GM18519 (cell line): ENCODE results near the gene PIK3C2G.

Experiments used
- ATAC-seq: cut with Tn5 transposase; IDR thresholded peaks from one replicate; pipeline ENCODE4 v1.9.1; 2021; ENCODE audit warnings: mild to moderate bottlenecking, moderate library complexity; ENCODE audit not compliant: unreplicated experiment, low FRiP score

The PIK3C2G gene

GRCh38 chr12:18414671-18415070, 153.4 kb downstream of the PIK3C2G start:
- ATAC-seq, result no peak

DNA sequence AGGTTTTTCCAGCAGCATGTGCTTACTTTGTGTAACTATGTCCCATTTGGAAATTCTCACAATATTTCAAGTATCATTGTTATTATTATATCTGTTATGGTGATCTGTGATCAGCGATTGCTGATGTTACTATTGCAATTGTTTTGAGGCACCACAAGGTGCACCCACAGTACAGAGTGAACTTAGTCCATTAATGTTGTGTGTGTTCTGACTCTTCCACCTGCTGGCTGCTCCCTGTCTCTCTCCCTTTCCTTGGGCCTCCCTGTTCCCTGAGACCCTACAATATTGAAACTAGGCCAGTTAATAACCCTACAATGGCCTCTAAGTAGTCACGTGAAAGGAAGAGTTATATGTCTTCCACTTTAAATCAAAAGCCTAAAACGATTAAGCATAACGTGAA, 153.9 kb downstream of the PIK3C2G start:
- no peak for ATAC-seq

- ATAC-seq, result no peak
Observed at GRCh38 chr12:18416412-18416811, 155.1 kb downstream of the PIK3C2G start.

DNA sequence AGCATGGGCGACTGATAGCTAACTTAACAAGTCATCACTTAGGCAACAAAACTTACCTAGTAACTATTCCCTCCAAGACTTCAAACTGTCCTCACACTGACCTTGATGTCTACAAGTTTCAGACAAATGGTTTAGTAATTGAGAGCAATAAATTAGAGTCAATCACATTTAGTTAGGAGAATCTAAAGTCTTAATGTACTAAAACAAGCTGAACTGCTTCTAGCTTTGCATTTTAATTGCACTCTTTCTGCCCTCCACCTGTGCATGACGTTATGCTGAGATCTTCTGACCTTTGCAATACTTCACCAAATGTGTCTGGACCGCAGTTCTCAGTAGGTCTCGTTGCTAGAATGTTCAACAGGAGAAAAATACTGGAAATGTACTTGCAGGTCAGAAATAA, 158.0 kb downstream of the PIK3C2G start:
- ATAC-seq, result no peak

DNA sequence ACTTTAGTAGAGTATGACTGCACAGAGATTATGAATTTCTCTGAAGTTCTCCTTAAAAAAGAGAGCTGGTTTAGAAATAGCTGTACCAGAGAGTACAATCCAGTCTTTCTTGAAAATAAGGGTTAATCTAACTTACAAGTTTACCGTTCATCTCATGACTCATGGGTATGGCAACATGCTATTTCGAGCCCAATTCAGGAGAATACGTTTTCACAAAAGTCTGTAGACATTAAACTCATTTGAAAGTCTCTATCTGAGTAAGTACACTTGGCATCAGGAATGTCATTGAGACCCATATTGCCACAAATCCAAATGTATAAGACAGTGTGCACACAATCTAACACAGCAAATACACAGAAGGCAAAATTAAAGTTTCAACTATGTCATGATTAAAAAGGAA, 160.5 kb downstream of the PIK3C2G start:
- ATAC-seq, result no peak

GRCh38 chr12:18422871-18423270, 161.6 kb downstream of the PIK3C2G start:
- ATAC-seq, result no peak

GRCh38 chr12:18424857-18425256, 163.5 kb downstream of the PIK3C2G start:
- no peak for ATAC-seq

GRCh38 chr12:18427520-18427919, 166.2 kb downstream of the PIK3C2G start:
- no peak for ATAC-seq

DNA sequence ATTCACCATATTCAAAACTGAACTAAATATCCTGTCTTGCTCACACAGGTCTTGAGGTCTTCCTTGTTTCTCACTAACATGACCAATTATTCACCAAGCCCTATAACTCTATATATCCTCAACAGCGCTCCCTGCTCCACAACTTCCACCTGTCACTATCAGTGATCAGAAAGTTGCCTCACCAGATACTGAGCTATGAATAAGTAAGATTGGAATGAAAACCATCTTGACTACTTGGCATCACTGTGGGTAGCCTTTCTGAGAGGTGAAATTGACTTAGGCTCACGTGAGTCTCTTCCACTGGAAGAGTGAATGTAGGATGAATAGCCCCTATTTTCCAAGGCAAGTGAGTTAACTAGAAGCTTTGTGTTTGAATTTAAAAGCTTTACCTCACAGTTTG, 167.1 kb downstream of the PIK3C2G start:
- ATAC-seq, result no peak

DNA sequence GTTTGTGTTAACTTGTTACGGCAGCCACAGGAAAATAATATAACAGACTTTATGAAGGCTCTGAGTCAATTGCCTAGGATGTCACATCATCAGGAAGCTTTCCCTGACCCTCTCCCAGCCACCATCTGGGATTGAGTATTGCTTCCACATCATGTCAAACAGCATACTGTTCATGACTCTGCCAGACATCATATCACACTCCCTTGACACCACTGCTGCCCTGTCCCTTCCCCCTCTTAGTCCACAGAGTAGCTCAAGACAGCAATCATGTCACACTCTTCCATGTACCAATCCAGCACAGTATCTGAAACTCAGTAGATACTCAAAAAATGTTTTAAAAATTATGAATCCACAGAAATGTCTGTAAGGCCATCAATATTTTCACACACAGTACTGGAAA, 168.0 kb downstream of the PIK3C2G start:
- no peak for ATAC-seq

DNA sequence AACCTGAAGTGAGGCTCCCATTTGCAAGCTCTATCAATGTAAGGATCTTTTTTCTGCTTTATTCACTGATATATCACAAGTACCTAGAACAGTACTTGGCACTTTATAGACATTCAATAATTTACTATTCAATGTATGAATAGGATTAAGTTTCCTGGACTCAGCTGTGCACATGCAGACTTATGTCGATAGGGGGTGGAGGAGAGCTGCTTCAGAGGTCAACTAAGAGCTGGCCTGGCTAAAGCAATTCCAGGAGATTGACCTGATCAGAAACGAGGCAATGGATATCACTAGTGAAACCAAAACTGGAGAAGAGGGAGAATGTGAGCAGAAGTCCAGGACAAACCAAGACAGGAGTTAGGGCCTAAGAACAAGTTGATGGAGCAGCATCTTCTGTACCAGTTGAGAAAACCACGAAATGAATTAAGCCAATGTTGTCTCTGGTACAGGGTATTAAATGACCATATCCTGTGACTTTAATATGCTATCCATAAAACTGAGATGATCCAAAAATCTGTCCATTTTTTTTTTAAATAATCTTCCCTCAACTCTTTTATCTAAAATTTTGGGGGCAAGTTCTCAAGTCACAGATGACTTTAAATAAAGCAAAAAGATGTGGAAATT, 169.2 kb downstream of the PIK3C2G start:
- ATAC-seq, result peak; percentile 61

GRCh38 chr12:18431771-18432170, 170.5 kb downstream of the PIK3C2G start:
- no peak for ATAC-seq

GRCh38 chr12:18432206-18432605, 170.9 kb downstream of the PIK3C2G start:
- ATAC-seq, result no peak

DNA sequence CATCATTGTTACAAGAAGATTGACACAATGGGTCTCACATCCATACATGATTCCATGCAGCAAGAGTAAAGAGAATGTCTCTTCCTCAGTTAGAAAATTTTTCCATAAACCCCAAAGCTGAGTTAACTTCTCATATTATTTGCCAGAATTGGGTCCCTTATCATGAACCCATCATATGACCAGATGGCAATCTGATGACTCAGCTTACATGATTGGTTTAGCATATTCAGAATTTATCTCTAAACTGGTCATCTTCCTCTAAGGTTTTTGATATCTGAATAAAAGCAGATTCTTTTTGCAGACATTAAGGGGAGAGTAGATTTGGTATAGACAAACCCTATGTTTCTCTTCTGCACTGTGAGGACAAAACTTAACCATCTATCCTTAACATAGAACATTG, 174.9 kb downstream of the PIK3C2G start:
- ATAC-seq, result no peak

DNA sequence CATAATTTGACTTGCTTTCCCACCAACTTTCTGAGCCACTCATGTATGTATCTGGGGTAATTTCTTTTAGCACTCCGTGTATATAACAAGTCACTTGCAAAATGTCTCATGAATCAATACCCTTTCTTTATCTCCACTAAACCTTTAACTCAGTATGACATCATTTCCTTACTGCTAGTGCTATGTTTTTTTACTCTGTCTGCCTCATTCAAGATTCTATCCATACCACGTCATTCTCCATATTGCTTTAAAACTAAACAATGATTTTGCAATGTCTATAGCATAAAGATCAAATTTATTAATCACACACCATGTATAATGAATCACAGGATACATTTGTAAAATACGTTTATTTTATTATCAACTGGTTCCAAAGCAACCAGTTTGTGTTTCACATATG, 178.2 kb downstream of the PIK3C2G start:
- ATAC-seq, result no peak

DNA sequence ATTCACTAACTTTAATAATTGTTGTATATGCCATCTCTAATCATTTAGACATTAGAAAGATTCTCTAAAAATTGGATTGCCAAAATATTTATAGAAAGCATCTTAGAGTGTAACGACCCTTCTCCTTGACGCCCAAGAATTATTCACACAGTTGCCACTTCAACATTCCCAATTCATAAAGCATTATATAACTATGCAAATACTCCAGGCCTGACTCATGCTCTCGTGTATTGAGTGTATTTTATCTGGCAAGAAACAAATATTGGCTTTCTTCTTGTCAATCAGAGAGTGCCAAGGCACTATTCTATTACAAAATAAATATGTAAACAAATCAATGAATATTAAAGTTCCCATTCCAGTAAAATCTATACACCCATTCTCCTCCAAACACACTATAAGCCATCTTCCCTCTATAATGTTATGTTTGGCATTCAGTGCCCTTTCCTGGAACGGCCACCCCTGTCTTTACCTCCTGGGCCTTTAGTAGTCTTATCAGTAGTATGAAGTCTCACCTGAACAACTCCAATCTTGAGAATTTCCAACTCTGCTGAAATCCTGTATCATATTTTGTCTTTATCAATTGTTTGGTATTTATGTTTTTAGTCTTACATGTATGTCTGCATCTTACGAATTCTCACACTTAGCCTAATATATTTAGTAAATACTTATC, 182.6 kb downstream of the PIK3C2G start:
- ATAC-seq, result no peak

DNA sequence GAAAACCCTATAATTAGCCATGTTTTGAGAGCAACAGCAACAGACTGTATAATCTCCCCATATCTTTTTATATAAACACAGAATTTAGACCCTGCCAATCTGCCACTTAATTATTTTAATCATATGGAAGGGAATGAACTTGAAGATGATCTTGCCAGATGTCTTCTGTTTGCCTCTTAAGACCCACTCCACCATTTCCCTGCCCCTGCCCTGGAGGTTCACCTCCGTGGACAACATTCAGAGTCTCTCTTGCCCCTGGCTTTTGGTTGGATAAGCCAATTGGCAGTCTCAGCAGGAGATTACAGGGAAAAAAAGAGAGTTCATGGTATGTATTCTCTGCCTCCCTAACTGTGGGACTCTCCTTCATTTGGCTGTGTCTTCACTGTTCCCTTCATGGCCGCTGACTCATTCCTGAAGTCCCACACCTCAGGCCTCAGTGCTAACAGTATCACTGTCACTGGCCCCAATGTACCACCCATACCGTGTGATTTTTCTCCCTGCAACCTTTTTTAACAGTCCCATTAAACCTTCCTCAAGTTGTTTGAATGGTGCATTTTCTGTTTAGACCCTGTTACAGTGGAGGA, 184.8 kb downstream of the PIK3C2G start:
- ATAC-seq, result peak; percentile 64

GRCh38 chr12:18454330-18454729, 193.0 kb downstream of the PIK3C2G start:
- ATAC-seq, result no peak

DNA sequence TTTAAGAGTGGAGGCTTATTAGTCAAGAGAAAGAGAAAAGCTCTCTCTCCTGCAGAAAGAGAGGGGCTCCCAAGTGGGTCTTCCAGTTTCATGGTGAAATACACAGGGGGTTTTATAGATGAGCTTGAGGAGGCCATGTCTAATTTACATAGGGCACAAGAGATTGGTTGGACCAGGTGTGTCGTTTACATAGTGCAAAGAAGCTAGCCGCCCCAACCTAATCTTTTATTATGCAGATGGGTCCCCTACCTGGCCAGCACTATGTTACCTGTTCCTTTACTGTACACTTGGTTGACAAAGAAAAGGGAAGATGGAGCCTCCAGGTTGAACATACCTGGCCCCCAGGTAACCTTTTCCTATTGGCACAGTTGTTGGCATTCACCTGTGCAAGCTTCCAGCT, 195.0 kb downstream of the PIK3C2G start:
- ATAC-seq, result no peak

GRCh38 chr12:18457362-18457761, 196.0 kb downstream of the PIK3C2G start:
- no peak for ATAC-seq

DNA sequence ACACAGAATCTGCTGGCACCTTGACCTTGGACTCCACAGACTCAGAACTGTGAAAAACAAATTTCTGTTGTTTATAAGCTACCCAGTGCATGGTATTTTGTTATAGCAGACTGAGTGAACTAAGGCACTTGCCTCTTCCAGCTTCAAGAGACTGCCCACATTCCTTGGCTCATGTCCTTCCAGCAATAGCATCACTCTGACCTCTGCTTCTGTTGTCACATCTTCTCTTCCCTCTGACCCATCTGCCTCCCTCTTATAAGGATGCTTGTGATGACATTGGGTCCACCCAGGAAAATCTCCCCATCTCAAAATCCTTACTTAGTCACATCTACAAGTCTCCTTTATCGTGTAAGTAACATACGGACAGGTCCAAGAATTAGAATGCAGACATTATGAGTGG, 200.4 kb downstream of the PIK3C2G start:
- no peak for ATAC-seq

DNA sequence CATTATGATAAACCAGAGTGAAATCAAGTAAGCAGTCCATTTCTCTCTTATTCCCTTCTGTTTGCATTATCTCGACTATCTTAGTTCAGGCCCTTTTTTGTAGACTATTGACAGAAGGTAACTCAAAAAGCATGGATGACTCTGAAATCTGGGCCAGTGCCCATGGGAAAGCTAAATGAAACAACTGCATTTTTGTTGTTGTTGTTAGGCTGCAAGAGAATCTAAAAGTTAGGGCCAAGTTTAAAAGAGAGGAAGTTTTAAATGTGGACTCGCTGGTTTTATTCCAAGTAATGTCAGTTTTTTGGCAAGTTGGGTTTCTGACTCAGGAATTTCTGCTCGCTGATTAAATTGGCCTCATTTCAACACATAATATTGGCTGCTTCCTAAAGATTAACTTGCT, 201.1 kb downstream of the PIK3C2G start:
- no peak for ATAC-seq
